ENCODE data around the gene A2M.

The A2M gene

DNA sequence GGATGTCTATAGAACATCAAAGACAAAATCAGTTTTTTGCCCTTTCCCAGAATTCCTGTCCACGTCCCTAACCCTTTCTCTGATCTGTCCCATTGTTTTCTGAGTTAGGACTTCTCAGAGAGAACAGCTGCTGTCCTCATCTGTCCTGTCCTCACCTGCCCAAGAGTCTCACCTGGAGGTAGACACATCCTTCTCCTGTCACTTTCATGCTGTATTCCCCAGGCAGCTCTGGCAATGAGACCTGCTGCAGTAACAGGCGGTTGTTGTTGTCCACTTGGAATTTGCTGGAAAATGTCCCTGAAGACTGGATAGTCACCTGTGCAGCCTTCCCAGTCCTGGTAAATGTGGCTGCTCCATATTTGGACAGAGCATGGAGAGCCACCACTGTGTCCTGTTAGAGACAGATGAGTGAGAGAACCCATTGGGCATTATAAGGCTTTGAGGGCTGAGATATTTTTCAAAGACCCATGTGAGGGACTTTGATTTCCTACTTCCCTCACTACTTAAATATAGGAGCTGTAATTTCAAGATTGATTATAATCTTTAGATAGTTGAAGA is 43.2 kb downstream of the A2M start:
- DNase-seq (ENCODE audit: low spot score): no peak

DNA sequence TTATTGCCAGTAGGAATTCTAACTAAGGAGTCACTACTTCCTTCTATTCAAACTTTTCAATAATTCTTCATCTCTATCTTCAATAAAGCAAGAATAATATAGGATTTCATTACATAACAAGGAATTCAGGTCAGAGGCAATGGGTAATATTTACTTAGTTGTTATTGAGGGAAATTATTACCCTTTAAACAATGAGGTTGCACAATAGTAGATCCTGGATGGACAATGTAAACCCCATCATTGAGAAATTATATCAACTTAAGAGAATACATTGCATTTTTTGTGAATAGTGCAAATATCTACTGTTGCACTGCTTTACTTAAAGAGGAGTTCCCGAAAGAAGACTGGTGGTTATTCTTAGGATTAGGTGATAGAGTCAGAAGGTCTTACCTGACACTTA is 43.8 kb downstream of the A2M start:
- no peak for DNase-seq (ENCODE audit: low spot score)

DNA sequence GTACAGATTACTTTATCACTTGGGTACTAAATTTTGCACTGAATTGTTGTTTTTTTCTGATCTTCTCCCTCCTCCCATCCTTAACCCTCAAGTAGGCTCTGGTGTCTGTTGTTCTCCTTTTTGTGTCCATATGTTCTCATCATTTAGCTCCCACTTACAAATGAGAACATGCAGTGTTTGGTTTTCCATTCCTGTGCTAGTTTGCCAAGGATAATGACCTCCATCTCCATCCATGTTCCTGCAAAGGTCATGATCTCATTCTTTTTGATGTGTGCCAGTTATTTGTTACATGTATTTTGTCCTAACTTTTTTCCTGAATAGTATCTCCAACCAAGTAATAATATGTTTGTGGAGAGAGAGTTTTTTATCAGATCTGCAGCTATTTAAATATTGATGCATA is 44.2 kb downstream of the A2M start:
- DNase-seq (ENCODE audit: low spot score): no peak

GRCh38 chr12:9070351-9070750 is 45.4 kb downstream of the A2M start:
- DNase-seq (ENCODE audit: low spot score): no peak

DNA sequence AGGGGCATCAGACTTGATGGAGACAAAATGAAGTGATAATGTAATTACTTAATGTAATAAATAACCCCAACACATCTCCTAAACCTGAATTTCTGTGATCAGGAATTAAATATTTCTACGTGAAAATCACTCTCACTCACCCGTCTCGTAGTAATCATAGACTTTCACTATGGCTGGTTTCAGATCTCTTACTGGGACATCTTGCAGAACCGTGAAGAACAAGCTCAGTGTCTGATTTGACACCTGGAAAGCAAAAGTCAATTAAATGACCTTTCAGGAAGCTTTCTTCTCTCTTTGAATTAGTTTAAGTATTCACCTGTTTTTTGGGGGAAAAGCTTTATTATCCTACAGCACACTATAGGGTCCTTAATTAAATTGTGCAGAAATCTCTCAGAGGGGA is 47.1 kb downstream of the A2M start:
- DNase-seq (ENCODE audit: low spot score): no peak

DNA sequence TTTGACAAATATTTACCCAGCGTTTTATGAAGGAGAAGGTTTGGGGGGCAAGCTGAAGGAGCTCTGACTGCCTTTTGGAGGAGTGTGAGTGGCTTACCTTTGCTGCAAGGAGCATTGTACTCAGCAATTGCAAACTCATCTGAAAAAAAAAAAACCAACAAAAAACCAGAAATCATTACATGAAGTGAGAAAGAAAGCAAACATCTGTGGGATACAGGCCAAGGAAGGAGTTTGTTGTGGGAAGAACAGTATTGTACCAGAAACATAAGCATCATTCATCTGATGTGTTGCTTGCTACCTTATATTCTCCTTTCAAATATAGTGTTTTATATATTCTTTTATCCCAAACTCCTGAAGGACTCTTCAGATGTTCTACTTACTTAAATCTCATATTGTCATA is 47.6 kb downstream of the A2M start:
- no peak for DNase-seq (ENCODE audit: low spot score)

DNA sequence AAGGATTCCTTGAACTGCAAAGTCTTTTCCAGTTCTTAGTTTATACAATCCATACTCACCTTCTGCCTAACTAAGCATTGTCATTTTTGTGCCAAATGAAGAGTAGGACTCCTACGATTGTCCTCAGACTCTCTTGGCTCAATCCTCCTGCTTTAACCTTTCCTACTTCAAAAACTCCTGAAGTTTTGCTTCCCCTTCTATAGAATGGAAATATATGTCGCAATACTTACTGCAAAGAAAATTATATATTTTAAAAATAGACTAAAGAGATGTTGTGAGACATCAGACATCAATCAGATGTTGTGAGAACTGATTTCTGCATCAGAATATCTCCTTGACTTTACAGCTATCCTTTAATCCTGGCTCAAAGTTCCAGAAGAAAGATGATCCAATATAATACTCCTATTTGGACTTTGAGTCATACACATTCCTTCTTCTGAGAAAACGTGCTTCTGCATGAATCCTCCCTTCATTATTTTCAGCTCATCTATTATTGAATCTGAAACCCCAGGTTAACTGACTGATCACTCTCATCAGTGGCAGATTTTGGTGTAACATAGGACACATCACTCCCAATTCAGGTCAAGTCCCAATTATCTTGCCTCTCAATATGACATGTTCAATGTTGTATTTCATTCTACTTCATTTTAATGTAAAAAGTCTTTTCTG is 48.8 kb downstream of the A2M start:
- DNase-seq (ENCODE audit: low spot score): no peak

GRCh38 chr12:9066183-9066623 is 49.5 kb downstream of the A2M start:
- DNase-seq (ENCODE audit: low spot score): no peak

DNA sequence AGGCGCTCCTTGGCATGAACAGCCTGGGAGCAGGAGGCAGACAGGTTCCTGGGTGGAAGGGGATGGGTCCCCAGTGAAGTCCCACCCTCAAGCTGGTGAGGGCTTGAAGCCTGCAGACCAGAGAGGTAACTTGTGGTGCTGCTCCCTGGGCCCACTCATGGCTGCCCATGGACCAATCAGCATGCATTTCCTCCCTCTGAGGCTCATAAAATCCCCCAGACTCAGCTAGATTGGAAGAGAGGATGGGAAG is 50.2 kb downstream of the A2M start:
- DNase-seq (ENCODE audit: low spot score): no peak

DNA sequence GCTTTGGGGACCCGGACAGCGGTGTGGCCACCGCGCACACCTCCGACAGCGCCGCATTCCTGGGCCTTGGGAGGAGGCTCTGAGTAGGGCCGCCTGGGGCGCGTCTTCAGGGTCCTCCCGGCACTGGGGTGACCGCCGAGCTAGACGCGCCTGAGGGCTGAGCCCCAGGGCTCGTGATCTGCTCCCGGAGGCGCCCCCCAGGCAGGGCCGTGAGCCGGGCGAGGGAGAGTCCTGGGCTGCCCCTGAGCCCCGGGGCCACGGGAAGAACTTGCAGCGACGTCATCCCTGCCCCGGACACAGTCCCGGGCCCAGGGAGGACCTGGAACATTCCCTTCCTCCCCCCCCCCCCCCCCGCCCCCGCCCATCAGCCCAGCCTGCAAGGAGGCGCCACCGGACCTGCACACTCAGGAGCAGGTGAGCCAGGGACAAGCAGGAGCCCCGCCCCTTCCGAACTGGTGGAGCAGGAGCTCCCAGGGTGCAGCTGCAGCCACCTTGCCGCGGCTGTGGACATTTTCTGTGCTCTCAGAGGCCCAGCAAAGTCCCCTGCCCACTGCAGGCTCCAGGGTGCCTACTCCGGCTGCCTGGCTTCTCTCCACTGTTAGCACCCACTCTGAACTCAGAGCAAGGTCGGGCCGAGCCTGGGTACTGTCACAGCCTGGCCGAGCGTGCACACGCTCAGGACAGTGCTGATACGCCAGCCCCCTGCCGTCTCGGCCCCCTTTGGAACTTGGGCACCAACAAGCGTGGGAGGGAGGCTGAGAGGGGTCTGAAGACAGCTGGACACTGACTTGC is 50.7 kb downstream of the A2M start:
- DNase-seq (ENCODE audit: low spot score): no peak

- DNase-seq (ENCODE audit: low spot score): peak; percentile 51
These were observed 51.4 kb downstream of the A2M start for GRCh38 chr12:9064201-9064814.

DNA sequence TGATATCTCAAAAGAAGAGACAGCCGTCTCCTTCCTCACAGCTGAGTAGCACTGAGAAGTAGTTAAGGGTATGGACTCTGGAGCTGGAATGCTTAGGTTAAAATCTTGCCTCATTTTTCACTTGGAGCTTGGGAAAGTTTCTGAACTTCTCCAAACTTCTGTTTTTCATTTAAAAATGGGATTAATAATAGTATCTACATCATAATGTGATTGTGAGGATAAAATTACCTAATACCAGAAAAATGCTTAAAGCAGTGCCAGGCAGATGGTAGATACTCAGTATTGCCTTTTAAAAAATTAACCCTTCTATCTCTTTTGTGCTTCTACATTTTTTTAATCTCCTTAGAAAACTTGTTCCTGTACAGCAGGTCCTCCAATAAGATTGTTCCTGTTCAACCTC is 63.1 kb downstream of the A2M start:
- DNase-seq (ENCODE audit: low spot score): no peak

DNA sequence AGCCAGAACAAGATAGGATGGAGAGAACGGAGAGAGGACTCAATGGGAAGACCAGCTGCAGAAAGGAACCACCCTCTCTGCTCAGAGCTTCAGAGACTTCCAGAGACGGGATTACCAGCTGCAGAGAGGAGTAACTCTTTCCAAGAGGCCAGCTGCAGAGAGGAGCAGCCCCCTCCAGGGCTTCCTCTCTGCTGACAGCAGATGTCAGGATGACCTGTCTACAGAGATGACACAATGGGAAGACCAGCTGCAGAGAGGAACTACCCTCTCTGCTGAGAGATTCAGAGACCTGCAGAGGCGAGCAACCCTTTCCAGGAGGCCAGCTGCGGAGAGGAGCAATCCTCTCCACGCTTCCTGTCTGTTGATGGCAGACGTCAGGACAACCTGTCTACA is 64.6 kb downstream of the A2M start:
- DNase-seq (ENCODE audit: low spot score): no peak

GRCh38 chr12:9050521-9051157 is 65.1 kb downstream of the A2M start:
- DNase-seq (ENCODE audit: low spot score): no peak

- peak; percentile 69 for DNase-seq (ENCODE audit: low spot score)
These were observed 66.1 kb downstream of the A2M start for GRCh38 chr12:9049520-9050133.

- DNase-seq (ENCODE audit: low spot score): no peak
These were observed 66.8 kb downstream of the A2M start for GRCh38 chr12:9048930-9049329.

DNA sequence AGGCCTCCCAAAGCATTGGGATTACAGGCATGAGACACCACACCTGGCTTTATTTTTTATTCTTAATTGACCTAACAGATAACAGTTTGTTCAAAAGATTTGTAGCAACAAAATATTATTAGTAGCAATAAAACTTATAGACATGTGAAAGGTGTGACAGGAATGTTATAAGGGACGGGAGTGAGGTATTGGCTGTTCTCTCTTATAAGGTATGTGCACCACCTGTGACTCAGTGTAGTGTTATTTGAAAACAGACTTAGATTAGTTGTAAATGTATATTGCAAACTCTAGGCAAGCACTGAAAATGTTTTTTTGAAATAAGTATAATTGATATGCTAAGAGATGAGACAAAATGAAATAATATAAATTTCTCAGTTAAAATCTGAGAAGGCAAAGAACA is 68.6 kb downstream of the A2M start:
- no peak for DNase-seq (ENCODE audit: low spot score)

DNA sequence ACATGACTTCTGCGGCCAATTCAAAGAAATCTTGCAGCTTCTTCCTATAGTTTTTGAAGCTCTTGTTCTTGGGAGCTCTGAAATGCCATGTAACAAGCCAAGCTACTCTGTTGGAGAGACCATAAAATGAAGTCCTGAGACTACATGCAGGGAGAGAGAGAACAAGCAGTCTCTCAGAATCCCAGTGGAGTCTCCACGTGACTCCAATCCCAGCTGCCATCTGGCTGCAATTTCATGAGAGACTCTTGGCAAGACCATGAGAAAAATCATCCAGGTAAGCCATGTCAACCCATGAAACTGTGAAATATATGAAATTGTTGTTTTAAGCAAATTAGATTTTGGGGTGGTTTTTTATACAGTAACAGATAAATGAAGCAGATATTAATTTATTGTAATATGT is 72.0 kb downstream of the A2M start:
- DNase-seq (ENCODE audit: low spot score): no peak

DNA sequence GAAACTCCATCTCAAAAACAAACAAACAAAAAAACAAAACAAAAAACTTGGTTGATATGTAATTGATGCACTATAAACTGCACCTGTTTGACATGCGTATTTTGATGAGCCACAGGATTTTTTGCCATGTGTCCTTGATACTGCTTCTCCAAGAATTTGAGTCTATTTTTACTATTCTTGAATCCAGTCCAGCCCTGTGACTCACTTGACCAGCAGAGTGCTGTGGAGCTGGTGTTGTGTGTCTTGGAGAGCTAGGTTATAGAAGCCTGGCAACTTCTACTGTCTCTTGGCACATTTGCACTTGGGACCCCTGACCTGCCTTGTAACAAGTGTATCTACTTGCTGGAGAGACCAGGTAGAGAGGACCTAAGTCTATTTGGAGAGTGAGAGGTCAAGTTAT is 74.4 kb downstream of the A2M start:
- DNase-seq (ENCODE audit: low spot score): no peak

- peak; percentile 35 for DNase-seq (ENCODE audit: low spot score)
These were observed 75.1 kb downstream of the A2M start for GRCh38 chr12:9040484-9041186.

GRCh38 chr12:9039397-9039977 is 76.2 kb downstream of the A2M start:
- DNase-seq (ENCODE audit: low spot score): peak; percentile 83
